B cell (primary cell): ENCODE data around the gene CEP131. TPM values are rescaled to one million over a fixed set of nuclear protein-coding genes. Genes with fewer than 3 reads are reported as not detected.

Source experiments
- ATAC-seq: fragments of 200-7000 bp; cut with Tn5 transposase; one replicate; pipeline ENCODE4 v1.10.0; 2021; ENCODE audit warnings: low read depth, mild to moderate bottlenecking, moderate number of reproducible peaks, moderate library complexity
- CTCF ChIA-PET: fragments of 350-600 bp; sonication (Branson Sonifier 250); formaldehyde crosslinking; loops from one replicate; lab custom pipeline; 2021; ENCODE audit warnings: antibody characterized with exemption, inconsistent platforms; lab: Charles Lee
- POLR2A ChIA-PET: fragments of 350-600 bp; sonication (Branson Sonifier 250); formaldehyde crosslinking; loops from one replicate; lab custom pipeline; 2021; ENCODE audit warnings: antibody characterized with exemption; lab: Charles Lee
- DNase-seq: peaks from one replicate; pipeline ENCODE4 v3.0.0; 2013
- H2AFZ ChIP-seq: 2 replicates; pipeline ENCODE4 v1.6.1; 2012; ENCODE audit warnings: mild to moderate bottlenecking, low read depth, low read length; ENCODE audit not compliant: insufficient read depth, poor library complexity, severe bottlenecking
- H3K27ac ChIP-seq, 2 donors: 1 replicate in 1 of 2; 2 replicates in 1 of 2; pipeline ENCODE4 v1.5.1; 2012 to 2013; ENCODE audit warnings: low read length in 2 of 2, mild to moderate bottlenecking in 2 of 2, moderate library complexity in 1 of 2
- H3K27me3 ChIP-seq, 4 experiments: fragments of 200-600 bp in 1 of 4; sonication (generic) in 1 of 4; replicated peaks in 1 of 4; 1 replicate in 2 of 4; 2 replicates in 2 of 4; pipeline versions ENCODE4 v1.6.1 to v1.7.0; 2013 to 2016; ENCODE audit warnings: low read length in 3 of 4, mild to moderate bottlenecking in 2 of 4, mixed read lengths in 1 of 4, moderate library complexity in 1 of 4; ENCODE audit not compliant: insufficient read depth in 4 of 4, control insufficient read depth in 3 of 4; ENCODE audit errors: control extremely low read depth in 1 of 4
- H3K36me3 ChIP-seq, 2 experiments: replicated peaks in 1 of 2; 1 replicate in 1 of 2; 2 replicates in 1 of 2; pipeline versions ENCODE4 v1.6.1 to v1.7.1; 2013; ENCODE audit warnings: low read length in 1 of 2; ENCODE audit not compliant: insufficient read depth in 2 of 2, control insufficient read depth in 1 of 2; ENCODE audit errors: control extremely low read depth in 1 of 2, extremely low read depth in 1 of 2
- H3K4me1 ChIP-seq, 2 donors: fragments of 200-600 bp in 1 of 2; sonication (generic) in 1 of 2; 1 replicate in 1 of 2; 2 replicates in 1 of 2; pipeline versions ENCODE4 v1.5.1 to v1.6.1; 2013 to 2017; ENCODE audit warnings: low read length in 2 of 2; ENCODE audit not compliant: control insufficient read depth in 2 of 2, insufficient read depth in 2 of 2
- H3K4me2 ChIP-seq: replicated peaks from 2 replicates; pipeline ENCODE3; 2012; ENCODE audit warnings: mild to moderate bottlenecking, low read depth, low read length; ENCODE audit not compliant: poor library complexity, severe bottlenecking
- H3K4me3 ChIP-seq, 5 experiments: fragments of 200-600 bp in 1 of 5; sonication (generic) in 1 of 5; 1 replicate in 3 of 5; 2 replicates in 2 of 5; pipeline versions ENCODE4 v1.5.1 to v1.7.0; 2011 to 2016; ENCODE audit warnings: low read length in 4 of 5, mild to moderate bottlenecking in 4 of 5, low read depth in 2 of 5, control low read depth in 1 of 5, moderate library complexity in 1 of 5; ENCODE audit not compliant: insufficient read depth in 1 of 5; ENCODE audit errors: control extremely low read depth in 1 of 5, extremely low read depth in 1 of 5
- H3K79me2 ChIP-seq: fragments of 200-600 bp; sonication (generic); one replicate; pipeline ENCODE4 v1.6.0; 2016; ENCODE audit warnings: low read length; ENCODE audit not compliant: control insufficient read depth, insufficient read depth
- H3K9ac ChIP-seq: fragments of 200-600 bp; sonication (generic); 2 replicates; pipeline ENCODE4 v1.6.1; 2017; ENCODE audit warnings: mild to moderate bottlenecking, low read length, moderate library complexity
- H3K9me3 ChIP-seq, 3 donors: one replicate each; pipeline versions ENCODE4 v1.6.1 to v1.7.1; 2013; ENCODE audit warnings: low read length in 2 of 3; ENCODE audit not compliant: control insufficient read depth in 2 of 3, insufficient read depth in 1 of 3; ENCODE audit errors: control extremely low read depth in 1 of 3
- H4K20me1 ChIP-seq: 2 replicates; pipeline ENCODE4 v1.6.0; 2012; ENCODE audit warnings: mild to moderate bottlenecking, low read length; ENCODE audit not compliant: insufficient read depth, control insufficient read depth, poor library complexity, severe bottlenecking
- H3K27ac Mint-ChIP-seq: one replicate; pipeline ENCODE4 v1.8.0; 2021; ENCODE audit warnings: mixed read lengths
- H3K27me3 Mint-ChIP-seq: one replicate; pipeline ENCODE4 v1.8.0; 2021; ENCODE audit warnings: mixed read lengths
- H3K4me1 Mint-ChIP-seq: one replicate; pipeline ENCODE4 v1.8.0; 2021; ENCODE audit warnings: mixed read lengths
- H3K4me3 Mint-ChIP-seq: one replicate; pipeline ENCODE4 v1.8.0; 2021; ENCODE audit warnings: mixed read lengths
- H3K9me3 Mint-ChIP-seq: one replicate; pipeline ENCODE4 v1.8.0; 2022; ENCODE audit warnings: mixed read lengths; ENCODE audit not compliant: insufficient read depth
- EZH2 ChIP-seq: IDR thresholded peaks from 2 replicates; pipeline ENCODE4 v1.6.1; 2012; ENCODE audit warnings: borderline replicate concordance, low read depth, mild to moderate bottlenecking, moderate library complexity, low read length; ENCODE audit not compliant: insufficient read depth, poor library complexity, severe bottlenecking
- WGBS: methylation state at CpG from one replicate; pipeline ENCODE4 v1.1.5; 2013; ENCODE audit warnings: missing lambda C conversion rate; ENCODE audit not compliant: insufficient coverage; 5-methylcytosine and 5-hydroxymethylcytosine counted together
- intact Hi-C: fragments of 100-400 bp; cut with micrococcal nuclease; formaldehyde crosslinking; loops from one replicate; pipeline ENCODE4 v1.10.0; 2022
- polyA plus RNA-seq: library from polyadenylated mRNA; depleted of rRNA; stranded (reverse); fragments of >200 nt; gene quantifications from 2 replicates; pipeline ENCODE4 v1.2.3, GENCODE V29; 2012
- total RNA-seq, 2 donors: library from RNA; stranded (reverse); fragments of 120-200 nt in 1 of 2; gene quantifications; 1 replicate in 1 of 2; 2 replicates in 1 of 2; pipeline versions ENCODE4 v1.2.3 to v1.2.4, GENCODE V29; 2013 to 2022
- TF ChIP-seq, protein P1 (sequence below): fragments of 200-600 bp; IDR thresholded peaks from one replicate; pipeline ENCODE4 v1.8.0; 2022; ENCODE audit warnings: antibody characterized with exemption, mild to moderate bottlenecking

CEP131 gene
- total and polyA plus RNA-seq, 2 donors (not counting 1 experiment from before 2014, with no cell fraction given) = 18.8 to 25.5 TPM

GRCh38 chr17:81264640-81265039 is 41.9 kb upstream of the CEP131 start:
- H3K9ac ChIP-seq = no peak overlapping the region
- peaks cover 15% of the 10 kb centered on the region for H3K79me2 ChIP-seq
- H2AFZ ChIP-seq = no peak overlapping the region
- H4K20me1 ChIP-seq = peaks cover 36% of the 10 kb centered on the region
- no peaks in the 10 kb centered on the region for H3K27me3 Mint-ChIP-seq
- CTCF ChIA-PET = interaction anchor here (1.0 kb wide), 1 partner anchor 26 kb away, joined by 4 read pairs; no protein-coding TSS in a partner anchor
- DNase-seq (no peak), ATAC-seq (no peak)
- no peak overlapping the region for H3K4me3 Mint-ChIP-seq
- TF ChIP-seq EZH2 = no peak
- TF ChIP-seq, protein P1, sequence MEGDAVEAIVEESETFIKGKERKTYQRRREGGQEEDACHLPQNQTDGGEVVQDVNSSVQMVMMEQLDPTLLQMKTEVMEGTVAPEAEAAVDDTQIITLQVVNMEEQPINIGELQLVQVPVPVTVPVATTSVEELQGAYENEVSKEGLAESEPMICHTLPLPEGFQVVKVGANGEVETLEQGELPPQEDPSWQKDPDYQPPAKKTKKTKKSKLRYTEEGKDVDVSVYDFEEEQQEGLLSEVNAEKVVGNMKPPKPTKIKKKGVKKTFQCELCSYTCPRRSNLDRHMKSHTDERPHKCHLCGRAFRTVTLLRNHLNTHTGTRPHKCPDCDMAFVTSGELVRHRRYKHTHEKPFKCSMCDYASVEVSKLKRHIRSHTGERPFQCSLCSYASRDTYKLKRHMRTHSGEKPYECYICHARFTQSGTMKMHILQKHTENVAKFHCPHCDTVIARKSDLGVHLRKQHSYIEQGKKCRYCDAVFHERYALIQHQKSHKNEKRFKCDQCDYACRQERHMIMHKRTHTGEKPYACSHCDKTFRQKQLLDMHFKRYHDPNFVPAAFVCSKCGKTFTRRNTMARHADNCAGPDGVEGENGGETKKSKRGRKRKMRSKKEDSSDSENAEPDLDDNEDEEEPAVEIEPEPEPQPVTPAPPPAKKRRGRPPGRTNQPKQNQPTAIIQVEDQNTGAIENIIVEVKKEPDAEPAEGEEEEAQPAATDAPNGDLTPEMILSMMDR = no peak
- H3K36me3 ChIP-seq = peaks cover 0 to 75% of the 10 kb centered on the region in 2 experiments
- no peaks in the 10 kb centered on the region for H3K9me3 ChIP-seq
- no peak overlapping the region for H3K4me3 ChIP-seq
- no peak overlapping the region for H3K4me2 ChIP-seq
- intact Hi-C loops = no loop called here
- H3K4me1 Mint-ChIP-seq = peaks cover 2% of the 10 kb centered on the region
- H3K4me1 ChIP-seq = peaks cover 0 to under 1% of the 10 kb centered on the region in 2 donors
- 95% methylated on average over 12 of the region's 12 CpGs for WGBS
- no peaks in the 10 kb centered on the region for H3K9me3 Mint-ChIP-seq
- H3K27me3 ChIP-seq = no peaks in the 10 kb centered on the region
- H3K27ac Mint-ChIP-seq = no peak overlapping the region
- POLR2A ChIA-PET = no interaction called here
- H3K27ac ChIP-seq = no peak overlapping the region

DNA sequence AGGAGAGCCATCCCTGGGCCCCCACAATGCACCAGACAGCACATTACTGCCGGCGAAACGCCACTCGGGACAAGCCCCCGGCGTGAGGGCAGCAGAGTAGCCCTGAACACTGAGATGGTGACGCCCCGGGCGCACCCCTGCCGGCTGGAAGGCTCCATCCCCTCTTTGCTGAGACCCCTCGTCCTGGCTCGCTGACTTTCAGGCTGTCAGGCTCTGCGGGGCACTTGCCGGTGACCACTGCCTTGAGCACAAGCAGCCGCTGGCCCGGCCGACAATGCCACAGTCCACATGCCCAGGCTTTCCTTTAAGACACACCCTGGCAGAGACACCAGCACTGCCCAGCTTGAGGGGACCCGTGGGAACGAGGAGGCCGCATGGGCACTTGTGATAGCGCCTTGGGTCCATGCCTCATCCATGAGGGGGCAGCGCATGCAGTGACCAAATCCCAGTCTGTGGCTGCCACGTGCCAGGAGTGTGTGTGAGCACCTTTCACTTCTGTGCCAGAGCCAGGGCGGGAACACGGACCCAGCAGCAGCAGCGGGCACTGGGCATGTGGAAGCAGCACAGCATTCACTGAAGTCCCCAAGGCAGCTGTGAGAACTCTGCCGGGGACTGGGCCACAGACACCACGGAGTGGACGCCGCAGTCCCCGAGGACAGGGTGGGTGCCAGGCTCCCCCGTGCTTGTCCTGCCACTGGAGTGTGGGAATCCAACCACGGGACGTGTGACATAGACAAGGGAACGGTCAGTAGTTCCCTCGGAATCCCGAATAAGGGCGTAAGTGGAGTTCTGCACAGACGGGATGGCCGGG is 40.8 kb upstream of the CEP131 start:
- WGBS = 96% methylated on average over 40 of the region's 40 CpGs
- Histone ChIP-seq H3K79me2 (peaks cover 20% of the 10 kb centered on the region), H4K20me1 (peaks cover 45% of the 10 kb centered on the region), H3K36me3 (peaks cover 0 to 80% of the 10 kb centered on the region in 2 experiments), H3K27me3 (no peaks in the 10 kb centered on the region), H3K4me1 (peaks cover 0 to 4% of the 10 kb centered on the region in 2 donors), H3K9me3 (no peaks in the 10 kb centered on the region), H3K4me3 (no peak overlapping the region), H2AFZ (no peak overlapping the region), H3K9ac (no peak overlapping the region), H3K4me2 (no peak overlapping the region), H3K27ac (no peak overlapping the region)
- ChIA-PET CTCF (no interaction called here), POLR2A (no interaction called here)
- Mint-ChIP-seq H3K4me1 (peaks cover 4% of the 10 kb centered on the region), H3K4me3 (no peak overlapping the region), H3K27ac (no peak overlapping the region), H3K27me3 (no peaks in the 10 kb centered on the region), H3K9me3 (no peaks in the 10 kb centered on the region)
- intact Hi-C loops = no loop called here
- TF ChIP-seq, protein P1 = no peak
- no peak for TF ChIP-seq EZH2
- no peak for ATAC-seq
- DNase-seq = no peak
